Mesothelial cell of epicardium (in vitro differentiated cells): Measurements from ENCODE around the gene NHERF1. TPM values are rescaled to one million over a fixed set of nuclear protein-coding genes. Genes with fewer than 3 reads are reported as not detected.

Source experiments
- DNase-seq, 2 experiments: peaks; one replicate each; pipeline ENCODE4 v3.0.0; 2021; ENCODE audit warnings: low spot score in 2 of 2; ENCODE audit not compliant: unreplicated experiment in 2 of 2
- H3K27ac Mint-ChIP-seq: 2 replicates; pipeline ENCODE4 v1.8.0; 2021; ENCODE audit warnings: mixed read lengths
- H3K27me3 Mint-ChIP-seq: 2 replicates; pipeline ENCODE4 v1.8.0; 2021; ENCODE audit warnings: low read depth, mixed read lengths
- H3K36me3 Mint-ChIP-seq: 2 replicates; pipeline ENCODE4 v1.8.0; 2021; ENCODE audit warnings: mixed read lengths
- H3K4me1 Mint-ChIP-seq: 2 replicates; pipeline ENCODE4 v1.8.0; 2021; ENCODE audit warnings: mixed read lengths
- H3K4me3 Mint-ChIP-seq: 2 replicates; pipeline ENCODE4 v1.8.0; 2021; ENCODE audit warnings: mild to moderate bottlenecking, moderate library complexity, mixed read lengths
- H3K9me3 Mint-ChIP-seq: 2 replicates; pipeline ENCODE4 v1.8.0; 2021; ENCODE audit warnings: mixed read lengths
- CTCF ChIP-seq: fragments of 200-600 bp; sonication (generic); IDR thresholded peaks from one replicate; pipeline ENCODE4 v1.5.0; 2021; ENCODE audit warnings: antibody characterized with exemption; ENCODE audit not compliant: unreplicated experiment
- total RNA-seq: library from RNA; stranded (reverse); gene quantifications from 3 replicates; pipeline ENCODE4 v1.2.1, GENCODE V29; 2021

The NHERF1 gene
- total RNA-seq, 1 donor from 2014 or later, result 34.4 TPM

GRCh38 chr17:74790161-74791058 is 42.0 kb downstream of the NHERF1 start:
- Mint-ChIP-seq H3K27ac (no peak overlapping the region), H3K36me3 (peaks cover 11% of the 10 kb centered on the region)
- TF ChIP-seq CTCF, result no peak

GRCh38 chr17:74792586-74793105 is 44.2 kb downstream of the NHERF1 start:
- H3K36me3 Mint-ChIP-seq, result peaks cover 14% of the 10 kb centered on the region
- DNase-seq, result no peak
- no peak for TF ChIP-seq CTCF
- no peak overlapping the region for H3K27ac Mint-ChIP-seq
- no peaks in the 10 kb centered on the region for H3K4me1 Mint-ChIP-seq
- H3K4me3 Mint-ChIP-seq, result no peak overlapping the region
- no peaks in the 10 kb centered on the region for H3K9me3 Mint-ChIP-seq
- no peaks in the 10 kb centered on the region for H3K27me3 Mint-ChIP-seq

More at GRCh38 chr17:74790161-74791058, 42.0 kb downstream of the NHERF1 start:
- Mint-ChIP-seq H3K4me1 (peaks cover 13% of the 10 kb centered on the region), H3K9me3 (no peaks in the 10 kb centered on the region), H3K27me3 (no peaks in the 10 kb centered on the region), H3K4me3 (no peak overlapping the region)
- no peak for DNase-seq

- H3K4me3 Mint-ChIP-seq, result no peak overlapping the region
- no peaks in the 10 kb centered on the region for H3K27me3 Mint-ChIP-seq
- peaks cover 22% of the 10 kb centered on the region for H3K36me3 Mint-ChIP-seq
- no peak for TF ChIP-seq CTCF
- no peak overlapping the region for H3K27ac Mint-ChIP-seq
- no peaks in the 10 kb centered on the region for H3K4me1 Mint-ChIP-seq
- DNase-seq, result no peak
- no peaks in the 10 kb centered on the region for H3K9me3 Mint-ChIP-seq
These were observed 47.0 kb downstream of the NHERF1 start for GRCh38 chr17:74795327-74796020.

- H3K9me3 Mint-ChIP-seq, result no peaks in the 10 kb centered on the region
- peaks cover 24% of the 10 kb centered on the region for H3K36me3 Mint-ChIP-seq
- H3K4me1 Mint-ChIP-seq, result no peaks in the 10 kb centered on the region
- H3K27me3 Mint-ChIP-seq, result no peaks in the 10 kb centered on the region
- TF ChIP-seq CTCF, result no peak
- no peak overlapping the region for H3K4me3 Mint-ChIP-seq
- H3K27ac Mint-ChIP-seq, result no peak overlapping the region
- DNase-seq, result no peak
These were observed 47.8 kb downstream of the NHERF1 start for GRCh38 chr17:74796211-74796610.

- Mint-ChIP-seq H3K4me1 (no peaks in the 10 kb centered on the region), H3K4me3 (no peak overlapping the region), H3K9me3 (no peaks in the 10 kb centered on the region), H3K27me3 (no peaks in the 10 kb centered on the region), H3K36me3 (peaks cover 21% of the 10 kb centered on the region), H3K27ac (no peak overlapping the region)
- no peak for DNase-seq
- TF ChIP-seq CTCF, result no peak
These were observed 48.4 kb downstream of the NHERF1 start for GRCh38 chr17:74796866-74797265.
